ENCODE data around the gene TECPR2. TPM values are rescaled to one million over a fixed set of nuclear protein-coding genes. Genes with fewer than 3 reads are reported as not detected.

The TECPR2 gene
- total and polyA plus RNA-seq, 2 of the 13 experiments (the other 11 are each of a cell fraction or from before 2014, with no cell fraction given): 3.5 to 5.7 TPM

- TF ChIP-seq ZBTB40 (IDR thresholded peaks at IDR 0.05) (no peak), ZBTB40 (CRISPR knock-in tag; IDR thresholded peaks at IDR 0.05) (peak; percentile 70), TBX3 (IDR thresholded peaks at IDR 0.05; ENCODE audit: borderline replicate concordance) (peak; percentile 41; the same call in 1 of the 2 replicates), ZNF281 (CRISPR knock-in tag; IDR thresholded peaks at IDR 0.05; ENCODE audit: borderline replicate concordance) (0 out of 2 replicates have a peak, but pooled peaks have one; percentile 24), POLR2A (IDR thresholded peaks at IDR 0.05; ENCODE audit: insufficient read depth in 1 of 2, low read depth in 2 of 2, low read length in 2 of 2) (peak; percentile 65 to 83), ZNF605 (CRISPR knock-in tag; IDR thresholded peaks at IDR 0.05) (peak; percentile 60; the same call in 1 of the 2 replicates), FOXA3 (CRISPR knock-in tag; IDR thresholded peaks at IDR 0.05) (peak; percentile 58), SUZ12 (IDR thresholded peaks at IDR 0.05; ENCODE audit: low read depth, low read length) (no peak), ZNF224 (CRISPR knock-in tag; IDR thresholded peaks at IDR 0.05) (peak; percentile 75; the same call in 1 of the 2 replicates), AHDC1 (CRISPR knock-in tag; IDR thresholded peaks at IDR 0.05; ENCODE audit: borderline replicate concordance) (peak; percentile 11; the same call in 1 of the 2 replicates), SALL2 (CRISPR knock-in tag; IDR thresholded peaks at IDR 0.05) (no peak)
These were observed 41.9 kb upstream of the TECPR2 start (continued) for GRCh38 chr14:102320671-102321455.
